22Rv1 (cell line): ENCODE results near the gene NEK4.

Experiments used
- ZFX ChIP-seq: fragments of 450-650 bp; IDR thresholded peaks from 2 replicates; pipeline ENCODE4 v1.6.1; 2017; ENCODE audit warnings: antibody characterized with exemption, borderline replicate concordance
- TF ChIP-seq, protein P1 (sequence below): fragments of 450-650 bp; IDR thresholded peaks from 2 replicates; pipeline ENCODE4 v1.5.1; 2017; ENCODE audit warnings: mild to moderate bottlenecking

- TF ChIP-seq, protein P1, sequence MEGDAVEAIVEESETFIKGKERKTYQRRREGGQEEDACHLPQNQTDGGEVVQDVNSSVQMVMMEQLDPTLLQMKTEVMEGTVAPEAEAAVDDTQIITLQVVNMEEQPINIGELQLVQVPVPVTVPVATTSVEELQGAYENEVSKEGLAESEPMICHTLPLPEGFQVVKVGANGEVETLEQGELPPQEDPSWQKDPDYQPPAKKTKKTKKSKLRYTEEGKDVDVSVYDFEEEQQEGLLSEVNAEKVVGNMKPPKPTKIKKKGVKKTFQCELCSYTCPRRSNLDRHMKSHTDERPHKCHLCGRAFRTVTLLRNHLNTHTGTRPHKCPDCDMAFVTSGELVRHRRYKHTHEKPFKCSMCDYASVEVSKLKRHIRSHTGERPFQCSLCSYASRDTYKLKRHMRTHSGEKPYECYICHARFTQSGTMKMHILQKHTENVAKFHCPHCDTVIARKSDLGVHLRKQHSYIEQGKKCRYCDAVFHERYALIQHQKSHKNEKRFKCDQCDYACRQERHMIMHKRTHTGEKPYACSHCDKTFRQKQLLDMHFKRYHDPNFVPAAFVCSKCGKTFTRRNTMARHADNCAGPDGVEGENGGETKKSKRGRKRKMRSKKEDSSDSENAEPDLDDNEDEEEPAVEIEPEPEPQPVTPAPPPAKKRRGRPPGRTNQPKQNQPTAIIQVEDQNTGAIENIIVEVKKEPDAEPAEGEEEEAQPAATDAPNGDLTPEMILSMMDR, result no peak
- no peak for TF ChIP-seq ZFX
Measured at GRCh38 chr3:52789746-52790040, 19.0 kb upstream of the NEK4 start.
